Activated T-helper 17 cell treated with anti-CD3 and anti-CD28 coated beads, Interleukin-2, amount 50 U/mL, for 72 hours (primary cell): ENCODE measurements around the gene KRT39. TPM values are rescaled to one million over a fixed set of nuclear protein-coding genes. Genes with fewer than 3 reads are reported as not detected.
"Not testable (repeated sequence)": the region's sequence is repeated elsewhere in the genome, so short reads cannot be mapped to it uniquely, and the experiment has no call there.

Source experiments
- ATAC-seq: fragments of 150-1000 bp; cut with Tn5 transposase; replicated peaks from 2 replicates; pipeline ENCODE4 v1.10.0; 2021; ENCODE audit warnings: mild to moderate bottlenecking, moderate library complexity
- H3K27ac Mint-ChIP-seq: one replicate; pipeline ENCODE4 v1.8.0; 2022; ENCODE audit warnings: mixed read lengths
- H3K27me3 Mint-ChIP-seq: one replicate; pipeline ENCODE4 v1.8.0; 2022; ENCODE audit warnings: mixed read lengths
- H3K36me3 Mint-ChIP-seq: one replicate; pipeline ENCODE4 v1.8.0; 2022; ENCODE audit warnings: low read depth, mild to moderate bottlenecking, mixed read lengths
- H3K4me1 Mint-ChIP-seq: one replicate; pipeline ENCODE4 v1.8.0; 2022; ENCODE audit warnings: mixed read lengths
- H3K4me3 Mint-ChIP-seq: one replicate; pipeline ENCODE4 v1.8.0; 2022; ENCODE audit warnings: mild to moderate bottlenecking, mixed read lengths
- H3K9me3 Mint-ChIP-seq: one replicate; pipeline ENCODE4 v1.8.0; 2022; ENCODE audit warnings: mixed read lengths
- total RNA-seq, 2 donors: library from RNA; stranded (reverse); gene quantifications; one replicate each; pipeline ENCODE4 v1.2.3, GENCODE V29; 2022

KRT39 gene
- total RNA-seq, 2 donors from 2014 or later: not detected

DNA sequence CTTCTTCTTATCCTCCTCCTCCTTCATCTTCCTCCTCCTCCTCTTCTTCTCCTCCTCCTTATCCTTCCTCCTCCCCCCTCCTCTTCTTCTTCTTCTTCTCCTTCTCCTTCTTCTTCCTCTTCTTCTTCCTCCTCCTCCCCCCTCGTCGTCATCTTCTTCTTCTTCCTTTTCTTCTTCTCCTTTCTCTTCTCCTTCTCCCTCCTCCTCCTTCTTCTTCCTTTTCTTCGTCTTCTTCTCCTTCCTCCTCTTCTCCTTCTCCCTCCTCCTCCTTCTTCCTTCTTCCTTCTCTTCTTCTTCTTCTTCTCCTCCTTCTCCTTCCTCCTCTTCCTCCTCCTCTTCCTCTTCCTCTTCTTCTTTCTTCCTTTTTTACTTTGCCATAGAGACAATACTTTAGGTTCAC, 24.2 kb downstream of the KRT39 start:
- no peaks in the 10 kb centered on the region for H3K9me3 Mint-ChIP-seq
- H3K36me3 Mint-ChIP-seq: no peaks in the 10 kb centered on the region
- H3K4me1 Mint-ChIP-seq: peaks cover 3% of the 10 kb centered on the region
- no peak for ATAC-seq
- H3K4me3 Mint-ChIP-seq: no peak overlapping the region
- no peak overlapping the region for H3K27ac Mint-ChIP-seq
- peaks cover 27% of the 10 kb centered on the region for H3K27me3 Mint-ChIP-seq

DNA sequence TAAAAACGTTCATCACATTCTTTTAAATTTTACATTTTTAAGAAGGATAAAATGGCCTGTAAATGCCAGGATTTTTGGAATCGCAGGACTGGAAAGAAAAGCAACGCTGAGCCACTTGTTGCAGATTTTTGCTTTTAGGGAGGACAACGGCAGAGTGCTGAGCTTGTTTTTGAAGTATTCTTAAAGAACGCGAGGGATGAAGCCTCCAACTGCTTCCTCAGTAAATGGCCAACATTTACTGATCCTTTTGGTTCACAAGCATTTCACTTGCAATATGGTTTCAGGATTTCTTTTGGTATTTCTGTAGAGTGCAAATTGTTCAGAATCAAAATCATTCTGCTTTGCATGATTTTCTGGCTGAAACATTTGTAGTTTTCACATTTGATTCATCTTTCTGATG, 26.5 kb downstream of the KRT39 start:
- no peaks in the 10 kb centered on the region for H3K9me3 Mint-ChIP-seq
- no peak overlapping the region for H3K27ac Mint-ChIP-seq
- no peak for ATAC-seq
- H3K36me3 Mint-ChIP-seq: no peaks in the 10 kb centered on the region
- peaks cover 3% of the 10 kb centered on the region for H3K4me1 Mint-ChIP-seq
- H3K27me3 Mint-ChIP-seq: peaks cover 21% of the 10 kb centered on the region
- H3K4me3 Mint-ChIP-seq: no peak overlapping the region

DNA sequence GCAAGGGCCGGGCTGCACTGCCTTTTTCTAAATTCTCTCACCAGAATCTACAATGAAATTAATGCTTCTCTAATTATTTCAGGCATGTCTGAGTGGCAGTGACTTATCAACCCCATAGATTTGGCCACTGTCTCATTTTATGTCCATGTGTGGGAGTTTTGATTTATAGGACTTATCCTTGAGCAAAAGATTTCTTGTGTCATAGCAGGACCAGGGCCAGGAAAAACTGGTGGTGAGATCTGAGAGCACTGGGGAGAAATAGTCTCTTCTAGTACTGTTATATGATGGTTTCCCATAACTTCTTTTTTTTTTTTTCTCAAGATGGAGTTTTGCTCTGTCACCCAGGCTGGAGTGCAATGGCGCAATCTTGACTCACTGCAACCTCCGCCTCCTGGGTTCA, 27.8 kb downstream of the KRT39 start:
- Mint-ChIP-seq H3K9me3 (no peaks in the 10 kb centered on the region), H3K36me3 (no peaks in the 10 kb centered on the region), H3K27me3 (peaks cover 23% of the 10 kb centered on the region), H3K4me1 (peaks cover 3% of the 10 kb centered on the region), H3K27ac (no peak overlapping the region), H3K4me3 (no peak overlapping the region)
- no peak for ATAC-seq

DNA sequence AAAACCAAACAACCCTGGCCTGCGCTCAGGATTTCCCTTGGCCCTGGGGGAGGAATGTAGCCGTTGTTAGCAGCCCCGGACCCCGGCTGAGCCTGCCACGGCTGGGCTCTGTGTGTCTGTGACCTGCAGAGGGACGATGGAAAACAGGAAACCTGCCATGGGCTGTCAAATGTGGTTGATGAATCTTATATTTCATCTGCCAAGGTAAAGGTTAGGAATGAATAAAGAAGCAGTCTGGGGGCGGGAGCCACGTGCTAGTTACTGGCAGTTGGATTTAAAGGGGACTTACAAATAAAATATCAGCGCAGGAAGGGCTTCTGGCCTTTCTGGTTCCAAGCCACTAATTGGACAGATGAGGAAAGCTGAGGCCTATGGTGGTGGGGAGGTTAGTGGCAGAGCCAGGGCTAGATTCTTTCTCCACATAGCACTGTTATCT, 29.3 kb downstream of the KRT39 start, which contains the start of gene KRT23:
TSS of gene KRT23 (minus strand) at position 263 of the 436 bp plus-strand sequence. CDS start 1,043 bp downstream, outside the sequence.
- ATAC-seq: peak; percentile 39
- no peaks in the 10 kb centered on the region for H3K4me1 Mint-ChIP-seq
- no peaks in the 10 kb centered on the region for H3K36me3 Mint-ChIP-seq

DNA sequence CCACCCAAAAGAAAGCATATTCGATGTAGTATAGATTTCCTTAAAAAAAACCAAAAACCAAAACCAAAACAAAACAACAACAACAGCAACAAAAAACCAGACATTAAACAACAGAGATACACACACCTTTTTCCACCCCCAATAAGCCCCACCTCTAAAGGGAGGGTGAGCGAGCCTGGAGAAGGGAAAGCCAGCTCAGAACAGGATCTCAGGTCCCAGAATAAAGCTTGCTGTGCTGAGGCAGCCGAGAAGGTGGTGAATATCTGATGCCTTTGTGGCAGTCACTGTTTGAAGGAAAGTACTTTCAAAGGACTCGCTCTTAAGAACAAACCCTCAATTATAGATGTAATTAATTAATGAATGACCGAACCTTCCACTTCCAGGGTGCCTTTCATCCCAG, 29.8 kb downstream of the KRT39 start:
- no peaks in the 10 kb centered on the region for H3K4me1 Mint-ChIP-seq
- no peaks in the 10 kb centered on the region for H3K9me3 Mint-ChIP-seq
- H3K27ac Mint-ChIP-seq: no peak overlapping the region
- no peaks in the 10 kb centered on the region for H3K36me3 Mint-ChIP-seq
- H3K27me3 Mint-ChIP-seq: peaks cover 16% of the 10 kb centered on the region
- ATAC-seq: no peak
- H3K4me3 Mint-ChIP-seq: no peak overlapping the region

More for the DNA sequence above, 29.3 kb downstream of the KRT39 start, which contains the start of gene KRT23:
- H3K27ac Mint-ChIP-seq: no peak within 1 kb of the TSS
- no peaks in the 10 kb centered on the region for H3K9me3 Mint-ChIP-seq
- H3K27me3 Mint-ChIP-seq: peaks cover 17% of the 10 kb centered on the region
- no peak within 1 kb of the TSS for H3K4me3 Mint-ChIP-seq

DNA sequence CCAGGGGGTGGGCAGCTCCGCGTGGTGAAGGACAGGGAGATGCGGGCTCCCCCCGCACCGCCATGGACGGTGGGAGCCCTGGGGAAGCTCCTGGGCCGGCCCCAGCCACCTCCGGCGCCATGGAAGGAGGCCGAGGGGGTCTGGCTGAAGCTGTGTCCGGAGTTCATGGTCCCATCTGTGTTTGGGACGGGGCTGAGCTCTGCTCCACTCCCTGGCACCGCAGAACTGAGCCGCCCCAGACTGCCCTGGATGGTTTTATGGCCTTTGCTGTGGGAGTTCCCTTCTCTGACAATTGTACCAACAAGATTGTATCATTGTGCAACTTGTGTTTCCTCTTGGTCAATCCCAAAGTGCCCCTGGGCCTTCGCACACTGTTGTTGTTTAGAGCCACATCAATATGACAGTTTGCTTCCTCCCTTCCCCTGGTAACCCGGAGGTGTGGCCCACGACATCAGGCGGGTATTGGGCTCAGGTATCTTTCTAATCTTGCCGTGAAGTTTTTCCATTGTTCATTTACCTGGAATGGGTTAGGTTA, 30.2 kb downstream of the KRT39 start:
- H3K9me3 Mint-ChIP-seq: no peaks in the 10 kb centered on the region
- H3K4me3 Mint-ChIP-seq: no peak overlapping the region
- H3K27me3 Mint-ChIP-seq: peaks cover 16% of the 10 kb centered on the region
- no peak overlapping the region for H3K27ac Mint-ChIP-seq
- ATAC-seq: no peak
- no peaks in the 10 kb centered on the region for H3K4me1 Mint-ChIP-seq
- no peaks in the 10 kb centered on the region for H3K36me3 Mint-ChIP-seq

DNA sequence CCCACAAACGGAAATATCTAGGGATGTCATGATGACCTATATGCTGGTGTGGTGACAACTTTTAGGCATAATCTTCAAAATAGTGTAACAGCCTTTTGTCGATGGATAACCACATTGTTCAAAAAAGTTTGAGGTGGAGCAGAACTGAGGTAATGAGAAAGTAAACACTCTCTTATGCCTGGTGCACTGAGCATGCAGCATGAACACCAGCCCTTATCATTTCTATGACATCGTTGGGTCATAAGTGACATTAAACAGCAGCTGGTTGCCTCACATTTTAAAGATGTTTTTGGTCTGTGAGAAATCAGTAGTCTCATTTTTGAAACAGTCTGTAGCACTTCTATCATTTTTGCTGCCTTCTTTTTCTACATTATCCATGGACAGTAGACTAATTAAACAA, 31.1 kb downstream of the KRT39 start:
- no peak overlapping the region for H3K4me3 Mint-ChIP-seq
- no peak overlapping the region for H3K27ac Mint-ChIP-seq
- H3K4me1 Mint-ChIP-seq: no peaks in the 10 kb centered on the region
- H3K27me3 Mint-ChIP-seq: peaks cover 16% of the 10 kb centered on the region
- H3K9me3 Mint-ChIP-seq: no peaks in the 10 kb centered on the region
- ATAC-seq: peak; percentile 21
- H3K36me3 Mint-ChIP-seq: no peaks in the 10 kb centered on the region

DNA sequence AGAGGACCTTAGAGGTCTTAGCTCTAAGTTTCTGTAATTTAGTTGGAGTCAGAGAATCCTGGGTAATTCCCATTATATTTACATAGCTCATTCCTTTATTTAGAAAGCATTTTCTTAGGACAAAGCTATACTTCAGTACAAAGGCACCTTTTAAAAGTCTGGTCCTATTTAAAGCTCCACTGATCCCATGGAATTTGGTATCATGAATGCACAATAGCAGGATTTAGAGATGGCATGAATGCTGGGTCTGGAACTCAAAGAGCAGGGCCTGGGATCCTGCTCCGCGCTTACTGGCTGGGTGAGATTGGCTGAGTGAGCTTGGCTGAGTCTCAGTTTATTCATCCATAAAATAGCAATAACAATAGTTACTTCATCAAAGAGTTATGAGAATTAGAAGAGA, 34.1 kb downstream of the KRT39 start:
- Mint-ChIP-seq H3K4me1 (no peaks in the 10 kb centered on the region), H3K9me3 (no peaks in the 10 kb centered on the region), H3K27me3 (peaks cover 23% of the 10 kb centered on the region), H3K27ac (no peak overlapping the region), H3K36me3 (no peaks in the 10 kb centered on the region), H3K4me3 (no peak overlapping the region)
- ATAC-seq: no peak

DNA sequence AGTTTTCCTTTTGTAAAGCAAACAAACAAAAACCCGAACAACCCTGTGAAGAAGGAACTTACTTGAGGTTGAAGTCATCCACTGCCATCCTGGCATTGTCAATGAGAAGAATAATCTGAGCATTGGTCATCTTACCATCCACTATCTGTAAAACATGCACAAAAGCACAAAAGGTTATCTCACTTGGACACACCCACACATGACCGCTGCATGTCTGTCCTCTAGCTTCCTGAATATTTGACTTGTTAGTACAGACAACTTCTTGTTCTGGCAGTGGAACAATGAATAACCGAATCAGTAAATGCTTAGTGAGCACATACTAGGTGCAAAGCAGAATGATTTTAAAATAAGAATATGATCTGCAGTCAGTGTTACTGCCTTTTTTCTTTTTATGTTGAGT, 35.4 kb downstream of the KRT39 start:
- H3K4me1 Mint-ChIP-seq: no peaks in the 10 kb centered on the region
- ATAC-seq: no peak
- H3K27me3 Mint-ChIP-seq: peaks cover 32% of the 10 kb centered on the region
- no peaks in the 10 kb centered on the region for H3K9me3 Mint-ChIP-seq
- no peak overlapping the region for H3K27ac Mint-ChIP-seq
- H3K36me3 Mint-ChIP-seq: no peaks in the 10 kb centered on the region
- H3K4me3 Mint-ChIP-seq: no peak overlapping the region

DNA sequence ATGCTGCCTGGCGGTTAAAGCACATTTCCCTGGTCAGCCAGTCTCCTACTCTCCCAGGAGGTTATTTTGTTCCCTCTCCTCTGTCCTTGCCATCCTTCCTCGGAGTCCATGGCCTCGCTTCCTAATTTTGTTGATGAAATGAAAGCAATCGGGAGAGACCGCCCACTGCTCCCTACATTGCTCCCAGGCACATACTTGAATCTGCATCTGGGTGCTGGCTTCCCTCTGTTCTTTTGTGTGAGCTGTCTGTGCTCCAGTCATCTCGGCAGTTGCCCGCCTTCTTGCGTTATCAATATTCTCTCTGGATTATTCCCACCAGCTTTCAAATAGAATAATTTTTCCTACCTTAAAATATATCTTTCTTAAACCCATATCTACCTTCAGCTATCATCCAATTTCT, 40.4 kb downstream of the KRT39 start:
- peaks cover 21% of the 10 kb centered on the region for H3K27me3 Mint-ChIP-seq
- H3K9me3 Mint-ChIP-seq: no peaks in the 10 kb centered on the region
- ATAC-seq: no peak
- no peak overlapping the region for H3K27ac Mint-ChIP-seq
- H3K36me3 Mint-ChIP-seq: no peaks in the 10 kb centered on the region
- H3K4me1 Mint-ChIP-seq: no peaks in the 10 kb centered on the region
- no peak overlapping the region for H3K4me3 Mint-ChIP-seq

DNA sequence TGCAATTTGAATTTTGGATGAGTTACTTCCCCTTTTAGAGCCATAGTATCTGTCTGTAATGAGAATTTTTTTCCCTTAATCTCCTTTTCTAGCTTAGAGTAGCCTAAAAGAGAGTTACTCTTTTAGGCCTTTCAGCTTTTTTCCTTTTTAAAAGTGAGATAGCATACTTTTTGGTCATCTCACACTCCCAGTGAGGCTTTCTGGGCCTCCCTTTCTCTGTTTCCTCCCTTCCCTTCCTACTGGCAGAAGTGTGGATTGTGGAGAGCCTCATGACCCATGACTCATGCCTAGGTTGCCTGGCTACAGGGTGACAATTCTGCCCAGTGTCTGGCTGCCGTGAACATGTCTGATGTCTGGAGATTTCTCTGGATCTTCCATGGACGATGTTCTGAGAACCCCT, 44.5 kb downstream of the KRT39 start:
- H3K9me3 Mint-ChIP-seq: no peaks in the 10 kb centered on the region
- peak; percentile 60 for ATAC-seq
- H3K27me3 Mint-ChIP-seq: peaks cover 10% of the 10 kb centered on the region
- no peak overlapping the region for H3K4me3 Mint-ChIP-seq
- H3K4me1 Mint-ChIP-seq: no peaks in the 10 kb centered on the region
- H3K36me3 Mint-ChIP-seq: no peaks in the 10 kb centered on the region
- no peak overlapping the region for H3K27ac Mint-ChIP-seq

DNA sequence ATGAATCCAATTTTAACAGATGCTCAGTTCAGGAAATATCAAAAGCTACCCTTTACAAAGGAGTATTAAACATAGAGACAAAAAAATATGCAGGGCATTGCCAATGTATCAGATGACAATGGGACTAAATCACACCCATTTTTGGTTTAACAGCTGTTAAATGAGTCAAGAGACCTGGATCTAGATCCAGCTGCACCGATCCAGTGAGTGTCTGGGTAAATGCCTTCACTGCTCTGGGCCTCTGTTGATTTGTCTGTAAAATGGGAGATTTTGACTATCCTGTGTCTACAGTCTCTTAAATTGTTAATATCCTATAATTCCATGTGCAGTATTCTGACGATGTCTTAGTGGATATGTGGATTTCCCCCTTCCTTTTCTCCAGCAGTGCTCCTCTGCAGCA, 45.7 kb downstream of the KRT39 start:
- no peaks in the 10 kb centered on the region for H3K9me3 Mint-ChIP-seq
- no peaks in the 10 kb centered on the region for H3K36me3 Mint-ChIP-seq
- no peaks in the 10 kb centered on the region for H3K4me1 Mint-ChIP-seq
- ATAC-seq: no peak
- no peaks in the 10 kb centered on the region for H3K27me3 Mint-ChIP-seq
- H3K4me3 Mint-ChIP-seq: no peak overlapping the region
- H3K27ac Mint-ChIP-seq: no peak overlapping the region

DNA sequence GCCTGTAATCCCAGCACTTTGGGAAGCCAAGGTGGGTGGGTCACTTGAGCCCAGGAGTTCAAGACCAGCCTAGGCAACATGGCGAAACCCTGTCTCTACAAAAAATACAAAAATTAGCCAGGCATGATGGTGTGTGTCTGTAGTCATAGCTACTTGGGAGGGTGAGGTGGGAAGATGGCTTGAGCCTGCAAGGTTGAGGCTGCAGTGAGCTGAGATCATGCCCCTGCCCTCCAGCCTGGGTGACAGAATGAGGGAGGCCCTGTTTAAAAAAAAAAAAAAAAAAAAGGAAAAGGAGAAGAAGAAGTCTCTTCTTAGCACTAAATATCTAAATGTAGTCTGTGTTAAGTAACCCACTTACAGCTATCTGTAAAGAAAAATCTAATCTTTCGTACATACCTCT, 49.6 kb downstream of the KRT39 start:
- H3K4me1 Mint-ChIP-seq, H3K4me3 Mint-ChIP-seq, H3K27ac Mint-ChIP-seq, H3K9me3 Mint-ChIP-seq, H3K27me3 Mint-ChIP-seq, ATAC-seq, H3K36me3 Mint-ChIP-seq: not testable (repeated sequence)

DNA sequence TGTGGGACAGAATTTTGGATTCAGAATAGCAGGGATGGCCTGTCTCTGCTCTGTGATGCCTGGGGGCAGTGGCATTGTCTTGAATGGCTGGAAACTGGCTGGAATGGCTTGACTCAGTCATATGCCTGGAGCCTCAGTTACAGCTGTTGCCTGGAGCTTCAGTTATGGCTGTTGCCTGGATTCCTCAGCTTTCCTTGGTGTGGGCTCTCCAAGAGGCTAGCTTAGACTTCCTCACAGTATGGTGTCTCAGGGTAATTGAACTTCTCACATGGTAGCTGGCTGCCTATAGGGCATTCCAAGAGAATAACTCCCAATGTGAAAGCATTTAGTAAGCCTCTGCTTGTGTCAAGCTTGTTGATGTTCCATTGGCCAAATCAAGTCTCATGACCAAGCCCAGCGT, 50.4 kb downstream of the KRT39 start:
- Mint-ChIP-seq H3K4me1 (peaks cover 3% of the 10 kb centered on the region), H3K9me3 (no peaks in the 10 kb centered on the region), H3K4me3 (no peak overlapping the region), H3K27ac (no peak overlapping the region), H3K27me3 (peaks cover 6% of the 10 kb centered on the region), H3K36me3 (no peaks in the 10 kb centered on the region)
- ATAC-seq: no peak

DNA sequence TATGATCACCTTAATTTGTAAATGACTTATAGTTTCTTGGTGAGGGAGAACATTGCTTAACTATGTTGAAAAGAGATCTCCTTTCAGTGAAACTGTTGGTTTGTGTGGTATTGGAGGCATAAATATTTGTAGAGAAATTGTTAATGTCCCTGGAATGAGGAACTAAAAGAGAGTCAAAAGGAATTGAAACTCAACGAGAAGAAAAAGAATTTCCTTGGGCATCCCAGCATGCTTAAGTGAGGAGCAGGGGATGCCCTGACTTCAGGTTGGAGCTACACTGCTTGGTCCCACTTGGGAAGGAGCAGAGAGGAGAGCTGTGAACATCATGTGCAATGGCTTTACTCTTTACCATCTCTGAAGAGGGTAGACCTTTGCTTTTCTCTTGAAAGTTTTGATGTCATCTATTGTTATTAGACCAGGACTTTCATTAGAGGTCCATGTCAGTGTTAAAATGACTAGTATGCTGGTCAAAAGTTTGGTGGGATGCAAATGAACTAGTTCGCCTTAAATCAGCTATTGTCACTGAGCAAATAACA, 51.0 kb downstream of the KRT39 start:
- no peaks in the 10 kb centered on the region for H3K9me3 Mint-ChIP-seq

More for the DNA sequence above, 51.0 kb downstream of the KRT39 start:
- H3K4me1 Mint-ChIP-seq: peaks cover 3% of the 10 kb centered on the region
- no peak overlapping the region for H3K4me3 Mint-ChIP-seq
- peaks cover 6% of the 10 kb centered on the region for H3K27me3 Mint-ChIP-seq
- peak overlapping the region; percentile 86 for H3K27ac Mint-ChIP-seq
- ATAC-seq: peak; percentile 20
- no peaks in the 10 kb centered on the region for H3K36me3 Mint-ChIP-seq
